ENCODE data around the gene GABRR3. TPM values are rescaled to one million over a fixed set of nuclear protein-coding genes. Genes with fewer than 3 reads are reported as not detected.
"Not testable (repeated sequence)": the region's sequence is repeated elsewhere in the genome, so short reads cannot be mapped to it uniquely, and the experiment has no call there.

GABRR3 gene
- total RNA-seq, 1 experiment from 2014 or later: not detected

- peak; percentile 69 for DNase-seq (ENCODE audit: low read depth)
Measured at GRCh38 chr3:98021830-98022560, 13.1 kb downstream of the GABRR3 start.

DNA sequence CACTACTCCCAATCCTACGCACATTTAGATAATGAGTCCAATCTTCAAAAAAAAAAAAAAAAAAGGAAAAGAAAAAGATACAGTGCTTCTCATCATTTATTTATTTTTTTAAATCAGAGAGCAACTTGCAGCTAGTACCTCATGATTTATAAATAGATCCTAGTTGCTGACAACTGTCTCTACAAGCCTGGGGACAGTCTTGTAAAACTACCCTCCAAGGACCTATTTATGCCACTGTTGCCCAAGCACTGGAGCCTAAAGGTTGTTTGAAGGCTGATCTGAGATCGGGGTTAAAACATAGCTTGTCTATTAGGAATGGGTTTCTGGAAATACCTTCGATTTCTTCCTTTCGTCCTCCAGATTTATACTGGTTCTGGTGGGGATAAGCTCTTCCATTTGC, 14.7 kb downstream of the GABRR3 start:
- no peak for DNase-seq (ENCODE audit: low read depth)

GRCh38 chr3:98018301-98018700, 16.8 kb downstream of the GABRR3 start:
- no peak for DNase-seq (ENCODE audit: low read depth)

DNA sequence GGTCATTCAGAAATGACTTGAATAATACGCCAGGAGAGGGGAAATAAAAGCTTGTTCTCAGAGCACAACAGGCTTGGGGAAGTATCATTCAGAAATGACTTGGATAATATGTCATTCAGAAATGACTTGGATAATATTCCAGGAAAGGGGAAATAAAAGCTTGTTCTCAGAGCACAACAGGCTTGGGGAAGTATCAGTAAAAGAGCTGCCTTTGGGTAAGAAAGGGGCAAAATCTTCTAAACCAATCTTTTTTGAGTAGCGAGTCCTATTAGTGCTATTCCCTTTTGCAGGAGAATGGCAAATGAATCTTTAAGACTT, 20.9 kb downstream of the GABRR3 start:
- no peak for DNase-seq (ENCODE audit: low read depth)

DNA sequence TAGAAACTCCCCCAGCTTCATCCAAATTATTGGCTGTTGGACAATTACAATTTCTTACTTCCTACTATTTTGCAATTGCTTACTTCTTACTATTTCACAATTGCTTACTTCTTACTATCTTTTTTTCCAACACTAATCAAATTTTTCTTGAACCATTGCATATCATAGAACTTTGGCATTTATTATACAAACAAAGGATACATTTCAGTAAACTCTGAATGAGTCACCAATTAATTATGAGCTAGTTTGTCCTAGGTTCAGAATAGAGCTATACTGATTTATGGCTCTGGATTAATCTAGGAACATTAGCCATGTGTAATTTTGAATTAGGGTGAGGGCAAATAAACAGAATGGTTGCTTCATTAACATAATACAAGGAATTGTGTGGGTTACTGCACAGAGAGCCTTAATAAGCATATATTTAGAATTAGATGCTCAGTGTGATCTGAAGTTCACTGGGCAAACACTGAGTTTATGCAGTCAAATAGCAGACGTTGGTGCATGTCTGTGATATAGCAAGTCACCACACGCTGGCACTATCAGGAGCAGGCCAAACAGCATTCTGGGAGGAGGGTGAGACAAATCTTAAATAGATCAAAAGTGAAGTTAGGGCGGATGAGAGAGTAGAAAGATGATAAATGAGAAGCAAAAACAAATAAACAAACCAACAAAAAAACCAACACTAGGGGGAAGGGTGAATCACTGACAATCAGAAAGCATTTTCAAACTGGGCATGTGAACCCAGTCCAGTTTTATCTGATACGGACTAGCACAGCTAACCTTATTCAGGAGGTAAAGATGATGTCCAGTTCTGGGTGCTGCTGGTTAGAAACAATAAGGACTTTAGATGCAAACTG, 21.5 kb downstream of the GABRR3 start:
- DNase-seq (ENCODE audit: low read depth): peak; percentile 71

DNA sequence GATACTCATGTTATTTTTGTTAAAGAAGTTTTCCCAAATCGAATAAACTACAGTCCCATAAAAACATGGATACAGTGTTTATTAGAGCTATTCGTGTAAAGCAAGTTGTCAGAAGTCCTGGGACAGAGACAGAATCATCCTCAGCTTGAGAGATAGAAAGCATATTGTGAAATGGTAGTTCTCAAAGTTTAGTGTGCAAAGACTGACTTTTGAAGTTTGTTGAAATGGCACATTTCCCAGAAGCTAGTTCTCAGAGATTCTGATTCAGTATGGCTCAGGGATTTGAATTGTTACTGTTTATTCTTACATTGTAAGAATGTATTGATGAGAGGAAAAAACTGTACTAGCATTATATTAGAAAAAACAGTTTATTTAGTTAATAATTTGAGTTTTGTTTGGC, 22.1 kb downstream of the GABRR3 start:
- DNase-seq (ENCODE audit: low read depth): peak; percentile 54

- not testable (repeated sequence) for DNase-seq (ENCODE audit: low read depth)
Measured at GRCh38 chr3:98010883-98011449, 24.1 kb downstream of the GABRR3 start.

DNA sequence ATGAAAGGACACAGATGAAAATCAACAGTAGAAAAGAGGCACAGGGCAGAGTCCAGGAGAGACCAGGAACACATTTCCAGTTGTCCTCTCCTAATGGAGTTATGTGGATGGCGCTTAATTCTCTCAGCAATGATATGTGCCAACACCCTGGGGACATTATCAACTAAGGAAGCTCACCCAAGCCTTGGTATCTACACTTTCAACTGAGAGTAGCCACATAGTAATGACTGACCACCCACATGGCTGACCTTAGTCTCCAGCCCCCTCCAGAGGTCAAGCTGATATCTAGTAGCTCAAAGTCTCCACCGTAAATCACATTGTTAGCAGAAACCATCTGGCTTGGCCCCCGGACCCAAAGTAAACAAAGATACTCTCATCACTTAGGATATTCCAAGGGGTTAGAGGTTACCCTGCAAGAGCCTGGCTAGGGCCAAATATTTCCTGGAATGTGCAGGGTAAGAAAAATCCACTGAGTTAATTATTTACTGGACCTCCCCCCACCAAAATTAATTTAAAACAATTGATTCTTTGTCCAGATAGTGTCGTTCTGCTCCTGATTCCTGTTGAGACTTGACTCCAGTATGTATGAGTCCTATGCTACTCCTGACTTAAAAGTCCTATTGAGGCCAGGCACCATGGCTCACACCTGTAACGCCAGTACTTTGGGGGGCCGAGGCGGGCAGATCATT, 24.8 kb downstream of the GABRR3 start:
- DNase-seq (ENCODE audit: low read depth): peak; percentile 15

DNA sequence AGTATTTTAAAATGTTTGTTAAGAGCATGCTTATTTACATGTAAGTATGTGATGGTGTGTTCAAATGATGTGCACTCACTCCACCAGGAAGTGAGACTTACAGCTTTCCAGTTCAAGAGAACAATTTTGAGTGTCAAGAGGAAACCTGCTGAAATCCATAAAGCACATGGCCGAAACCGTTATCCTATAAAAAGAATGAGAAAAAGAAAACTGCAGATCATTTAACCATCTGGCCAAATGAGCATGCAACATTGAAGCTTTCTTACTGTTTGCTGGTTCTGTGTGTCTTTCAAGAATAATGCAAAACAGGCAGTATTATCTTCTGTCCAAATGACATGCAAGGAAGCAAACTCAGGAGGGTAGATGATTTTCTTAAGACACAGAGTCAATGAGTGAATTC, 26.3 kb downstream of the GABRR3 start:
- no peak for DNase-seq (ENCODE audit: low read depth)

DNA sequence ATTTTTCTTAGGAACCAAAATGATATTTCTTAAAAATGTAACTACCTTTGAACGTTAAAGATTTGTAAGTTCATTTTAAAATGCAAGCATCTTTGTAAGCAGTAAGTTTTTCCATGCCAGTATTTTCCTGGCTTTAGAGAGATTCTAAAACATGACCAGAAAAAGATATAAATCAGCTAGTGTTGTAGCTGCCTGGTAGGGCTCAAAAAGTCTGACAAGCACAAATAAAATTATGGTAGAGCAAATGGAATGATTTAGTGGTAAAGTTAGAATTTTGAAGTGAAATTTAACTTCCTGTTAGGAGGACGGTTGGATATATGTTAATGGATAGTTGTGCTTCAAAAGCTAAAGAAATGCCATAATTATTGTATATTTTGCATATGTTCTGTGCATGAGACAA, 29.7 kb downstream of the GABRR3 start:
- no peak for DNase-seq (ENCODE audit: low read depth)

DNA sequence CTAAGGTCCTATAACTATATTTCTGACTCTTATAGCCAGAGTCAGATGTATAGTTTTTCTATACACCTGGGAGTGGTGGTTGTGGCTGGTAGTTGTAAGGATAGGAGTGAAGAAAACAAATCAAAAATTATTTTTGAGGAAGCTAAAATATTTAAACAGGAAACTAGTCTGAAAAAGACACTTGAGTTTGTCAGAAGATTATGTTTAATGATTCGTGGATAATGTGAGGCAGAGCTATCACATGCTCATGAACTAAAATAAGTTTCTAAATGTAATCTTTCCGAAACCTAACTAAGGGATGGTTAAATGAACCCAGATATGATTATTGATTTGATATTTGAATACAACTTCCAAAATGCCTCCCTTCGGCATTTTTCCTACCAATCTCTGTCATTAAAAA, 30.4 kb downstream of the GABRR3 start:
- no peak for DNase-seq (ENCODE audit: low read depth)

DNA sequence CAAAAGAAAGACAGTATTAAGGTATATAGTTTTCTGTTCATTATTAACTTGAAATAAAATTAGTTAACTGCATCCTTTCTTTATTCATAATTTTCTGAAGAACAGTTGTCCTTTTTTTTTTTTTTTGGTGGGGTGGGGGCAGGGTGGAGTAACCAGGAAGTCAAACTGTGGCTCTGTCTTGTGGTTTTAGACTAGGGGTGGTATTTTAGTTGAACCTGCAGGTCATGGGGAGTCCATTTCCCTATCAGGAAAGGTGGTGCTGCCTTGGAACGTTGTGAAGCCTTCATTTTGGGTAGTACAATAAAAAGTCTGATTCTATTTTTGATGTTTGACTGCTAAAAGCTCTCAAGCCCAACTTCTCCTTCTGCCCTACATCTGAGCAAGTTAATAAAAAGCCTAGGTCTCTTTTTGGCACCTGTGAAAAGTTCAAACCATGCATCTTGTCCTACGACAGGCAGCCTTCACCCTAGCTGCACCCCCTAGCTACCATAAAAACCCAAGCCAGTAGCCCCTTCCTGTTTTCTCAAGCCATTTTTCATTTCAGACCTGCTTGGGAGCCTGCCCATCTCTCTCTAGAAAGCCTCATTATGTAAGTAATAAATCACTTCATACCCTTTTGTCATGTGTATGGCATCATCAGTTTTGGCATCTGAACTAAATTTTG, 31.7 kb downstream of the GABRR3 start:
- no peak for DNase-seq (ENCODE audit: low read depth)

DNA sequence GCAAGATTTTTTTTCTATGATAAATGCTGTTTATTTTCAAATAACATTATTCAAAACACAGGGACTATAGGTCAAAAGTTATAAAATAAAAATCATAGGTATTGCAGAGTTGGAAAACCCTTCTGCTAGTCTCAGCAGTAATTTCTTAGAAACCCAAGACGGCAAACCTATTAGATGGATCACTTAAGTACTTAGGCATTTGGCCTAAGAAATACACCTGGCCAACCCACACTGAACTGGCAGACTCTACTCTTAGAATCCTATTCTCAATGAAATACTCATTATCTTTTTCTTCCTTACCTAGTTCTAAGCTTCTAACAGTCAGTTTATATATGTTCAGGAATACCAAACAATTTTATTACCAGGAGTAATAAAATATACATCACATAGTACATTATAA, 32.4 kb downstream of the GABRR3 start:
- DNase-seq (ENCODE audit: low read depth): no peak

DNA sequence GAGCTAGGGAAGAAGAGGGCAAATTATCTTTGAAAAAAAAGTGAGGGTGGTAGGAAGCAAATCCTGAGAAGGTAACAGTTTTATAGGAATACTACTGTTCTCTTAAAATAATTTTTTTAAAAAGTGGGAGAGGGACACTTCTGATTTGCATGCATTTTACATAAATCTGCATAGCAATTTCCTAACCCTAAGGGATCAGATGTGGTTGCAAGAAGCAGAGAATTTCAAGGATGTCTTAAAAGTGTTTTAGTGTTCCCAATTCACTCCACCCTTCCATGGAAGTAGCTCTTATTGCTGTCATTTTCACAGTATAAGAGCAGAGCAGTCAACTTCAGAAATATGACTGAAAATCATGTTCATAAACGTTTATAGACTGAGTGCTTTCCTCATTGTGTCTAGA, 35.1 kb downstream of the GABRR3 start:
- no peak for DNase-seq (ENCODE audit: low read depth)

GRCh38 chr3:97999103-97999502, 36.0 kb downstream of the GABRR3 start:
- DNase-seq (ENCODE audit: low read depth): no peak

GRCh38 chr3:97996988-97997387, 38.1 kb downstream of the GABRR3 start:
- DNase-seq (ENCODE audit: low read depth): no peak

GRCh38 chr3:97994328-97994945, 40.7 kb downstream of the GABRR3 start:
- no peak for DNase-seq (ENCODE audit: low read depth)

DNA sequence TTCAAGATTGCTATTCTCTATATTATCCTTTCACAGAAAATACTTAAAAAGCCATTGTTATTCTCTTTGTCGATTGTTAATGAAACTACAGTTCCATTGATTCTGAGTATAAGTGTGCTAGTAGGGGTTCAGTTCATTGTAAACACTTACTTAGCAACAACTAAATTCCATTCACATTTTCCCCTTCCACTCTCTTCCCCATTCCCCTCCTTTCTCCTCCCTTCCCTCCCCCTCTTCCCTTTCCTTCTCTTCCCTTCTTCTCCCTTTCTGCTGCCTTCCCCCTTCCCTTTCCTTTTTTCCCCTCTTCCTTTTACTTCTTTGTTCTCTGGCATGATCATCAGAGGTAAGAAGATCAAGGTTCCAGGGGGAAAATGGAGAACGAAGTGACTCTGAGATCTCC, 41.6 kb downstream of the GABRR3 start:
- no peak for DNase-seq (ENCODE audit: low read depth)

DNA sequence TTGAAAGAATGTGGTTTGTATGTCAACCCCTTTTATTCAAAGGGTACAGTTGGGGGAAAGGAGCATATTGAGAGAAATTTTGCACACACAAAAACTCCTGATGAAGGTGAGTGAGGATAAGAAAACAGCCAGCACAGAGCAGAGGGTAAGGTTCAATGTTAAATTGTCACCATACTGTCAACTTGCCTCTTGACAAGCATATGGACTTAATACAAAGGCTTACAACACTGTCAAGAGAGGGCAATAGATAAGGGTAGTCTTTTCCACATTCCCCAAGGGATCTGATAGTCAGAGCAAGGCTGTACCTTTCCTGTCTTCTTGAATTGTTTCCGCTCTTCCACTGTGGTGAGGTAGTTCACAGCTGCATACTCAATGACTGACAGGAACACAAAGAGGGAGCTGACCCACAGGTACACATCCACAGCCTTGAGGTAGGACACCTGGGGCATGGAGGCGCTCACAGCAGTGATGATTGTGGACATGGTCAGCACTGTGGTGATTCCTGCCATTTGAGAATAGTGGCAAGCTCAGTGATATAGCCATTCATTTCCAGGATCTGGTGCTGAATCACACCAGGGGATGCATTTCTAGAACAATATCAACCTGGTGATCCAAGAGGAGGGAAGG, 42.5 kb downstream of the GABRR3 start:
- DNase-seq (ENCODE audit: low read depth): no peak

- DNase-seq (ENCODE audit: low read depth): no peak
Measured at GRCh38 chr3:97991293-97991682, 43.8 kb downstream of the GABRR3 start.
